Measurements from ENCODE around the gene KMT2C. TPM values are rescaled to one million over a fixed set of nuclear protein-coding genes. Genes with fewer than 3 reads are reported as not detected.

Gene KMT2C
- total RNA-seq, 2 donors from 2014 or later: 70.0 to 110 TPM

GRCh38 chr7:152107945-152108344 is 327.9 kb downstream of the KMT2C start:
- Histone ChIP-seq H3K4me1 (ENCODE audit: control insufficient read depth in 1 of 2, low read depth in 2 of 2) (no peaks in the 10 kb centered on the region), H3K36me3 (peaks cover 3% of the 10 kb centered on the region), H3K27ac (no peak overlapping the region), H3K27me3 (replicated peaks; ENCODE audit: insufficient read depth) (no peaks in the 10 kb centered on the region), H3K4me3 (no peak overlapping the region), H3K9me3 (no peaks in the 10 kb centered on the region)
- TF ChIP-seq, protein P1, sequence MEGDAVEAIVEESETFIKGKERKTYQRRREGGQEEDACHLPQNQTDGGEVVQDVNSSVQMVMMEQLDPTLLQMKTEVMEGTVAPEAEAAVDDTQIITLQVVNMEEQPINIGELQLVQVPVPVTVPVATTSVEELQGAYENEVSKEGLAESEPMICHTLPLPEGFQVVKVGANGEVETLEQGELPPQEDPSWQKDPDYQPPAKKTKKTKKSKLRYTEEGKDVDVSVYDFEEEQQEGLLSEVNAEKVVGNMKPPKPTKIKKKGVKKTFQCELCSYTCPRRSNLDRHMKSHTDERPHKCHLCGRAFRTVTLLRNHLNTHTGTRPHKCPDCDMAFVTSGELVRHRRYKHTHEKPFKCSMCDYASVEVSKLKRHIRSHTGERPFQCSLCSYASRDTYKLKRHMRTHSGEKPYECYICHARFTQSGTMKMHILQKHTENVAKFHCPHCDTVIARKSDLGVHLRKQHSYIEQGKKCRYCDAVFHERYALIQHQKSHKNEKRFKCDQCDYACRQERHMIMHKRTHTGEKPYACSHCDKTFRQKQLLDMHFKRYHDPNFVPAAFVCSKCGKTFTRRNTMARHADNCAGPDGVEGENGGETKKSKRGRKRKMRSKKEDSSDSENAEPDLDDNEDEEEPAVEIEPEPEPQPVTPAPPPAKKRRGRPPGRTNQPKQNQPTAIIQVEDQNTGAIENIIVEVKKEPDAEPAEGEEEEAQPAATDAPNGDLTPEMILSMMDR (IDR thresholded peaks at IDR 0.05): no peak
- ATAC-seq (ENCODE audit: insufficient number of reproducible peaks, low FRiP score, low read depth): no peak
- DNase-seq (ENCODE audit: low spot score): no peak

DNA sequence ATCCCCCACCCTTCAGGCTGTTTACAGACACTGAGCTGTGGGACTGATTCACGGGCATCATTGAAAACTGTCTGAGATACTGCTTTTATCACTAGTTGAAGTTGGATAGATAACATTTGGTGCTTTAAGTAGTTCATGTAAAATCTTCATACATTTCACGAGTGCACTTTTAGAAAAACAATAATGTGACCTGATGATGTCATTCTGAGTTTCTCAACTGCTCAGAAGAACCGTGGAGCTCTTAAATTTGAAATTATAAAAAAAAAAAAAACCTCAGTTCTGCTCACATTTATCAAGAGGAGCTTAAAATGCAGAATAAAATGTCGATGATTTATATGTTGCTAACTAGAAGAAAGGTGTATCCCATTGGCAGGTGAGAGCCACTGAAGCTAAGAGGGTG is 328.8 kb downstream of the KMT2C start:
- H3K27ac ChIP-seq: no peak overlapping the region
- no peaks in the 10 kb centered on the region for H3K4me1 ChIP-seq (ENCODE audit: control insufficient read depth in 1 of 2, low read depth in 2 of 2)
- H3K27me3 ChIP-seq (replicated peaks; ENCODE audit: insufficient read depth): no peaks in the 10 kb centered on the region
- no peak overlapping the region for H3K4me3 ChIP-seq
- ATAC-seq (ENCODE audit: insufficient number of reproducible peaks, low FRiP score, low read depth) (no peak), DNase-seq (ENCODE audit: low spot score) (no peak)
- H3K36me3 ChIP-seq: peaks cover 3% of the 10 kb centered on the region
- TF ChIP-seq, protein P1 (IDR thresholded peaks at IDR 0.05): no peak
- H3K9me3 ChIP-seq: no peaks in the 10 kb centered on the region

DNA sequence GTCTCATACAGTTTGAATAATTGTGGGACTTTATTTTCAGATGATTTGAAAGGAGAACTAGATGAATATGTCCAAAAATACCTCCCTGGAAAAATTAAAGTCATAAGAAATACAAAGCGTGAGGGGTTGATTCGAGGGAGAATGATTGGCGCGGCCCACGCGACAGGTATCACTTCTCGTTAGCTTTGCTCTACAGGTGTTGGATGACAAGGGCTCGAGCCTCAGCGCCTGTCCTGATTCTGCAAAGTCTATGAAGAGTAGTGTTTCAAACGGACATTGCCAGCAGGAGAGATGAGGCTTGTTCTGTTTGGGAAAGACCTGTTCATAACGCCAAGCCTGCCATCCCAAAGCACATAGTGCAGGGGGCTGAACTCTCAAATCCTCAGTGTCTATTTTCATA is 330.6 kb downstream of the KMT2C start:
- TF ChIP-seq, protein P1 (IDR thresholded peaks at IDR 0.05): no peak
- H3K36me3 ChIP-seq: peaks cover 3% of the 10 kb centered on the region
- H3K9me3 ChIP-seq: no peaks in the 10 kb centered on the region
- DNase-seq (ENCODE audit: low spot score) (no peak), ATAC-seq (ENCODE audit: insufficient number of reproducible peaks, low FRiP score, low read depth) (no peak)
- H3K4me3 ChIP-seq: no peak overlapping the region
- no peak overlapping the region for H3K27ac ChIP-seq
- H3K27me3 ChIP-seq (replicated peaks; ENCODE audit: insufficient read depth): no peaks in the 10 kb centered on the region
- no peaks in the 10 kb centered on the region for H3K4me1 ChIP-seq (ENCODE audit: control insufficient read depth in 1 of 2, low read depth in 2 of 2)

DNA sequence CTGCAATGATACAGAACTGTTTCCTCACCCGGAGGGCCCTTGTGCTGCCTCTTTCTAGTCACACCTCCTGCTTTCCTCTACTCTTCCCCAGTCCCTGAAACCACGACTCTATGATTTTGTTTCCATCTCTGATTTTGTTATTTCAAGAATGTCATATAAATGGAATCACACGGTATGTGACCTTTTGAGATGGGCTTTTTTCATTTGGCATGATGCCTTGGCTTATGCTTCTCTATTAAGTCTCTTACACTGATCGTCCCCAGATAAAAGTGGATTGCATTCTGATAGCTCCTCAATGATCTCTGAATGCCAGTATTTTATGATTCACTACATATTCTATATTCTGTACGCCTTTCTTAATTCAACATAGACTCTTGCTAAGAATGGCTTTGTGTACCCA is 332.1 kb downstream of the KMT2C start:
- no peaks in the 10 kb centered on the region for H3K9me3 ChIP-seq
- no peaks in the 10 kb centered on the region for H3K4me1 ChIP-seq (ENCODE audit: control insufficient read depth in 1 of 2, low read depth in 2 of 2)
- TF ChIP-seq, protein P1 (IDR thresholded peaks at IDR 0.05): no peak
- H3K4me3 ChIP-seq: no peak overlapping the region
- no peaks in the 10 kb centered on the region for H3K27me3 ChIP-seq (replicated peaks; ENCODE audit: insufficient read depth)
- DNase-seq (ENCODE audit: low spot score): no peak
- H3K36me3 ChIP-seq: peaks cover 3% of the 10 kb centered on the region
- ATAC-seq (ENCODE audit: insufficient number of reproducible peaks, low FRiP score, low read depth): no peak
- no peak overlapping the region for H3K27ac ChIP-seq

DNA sequence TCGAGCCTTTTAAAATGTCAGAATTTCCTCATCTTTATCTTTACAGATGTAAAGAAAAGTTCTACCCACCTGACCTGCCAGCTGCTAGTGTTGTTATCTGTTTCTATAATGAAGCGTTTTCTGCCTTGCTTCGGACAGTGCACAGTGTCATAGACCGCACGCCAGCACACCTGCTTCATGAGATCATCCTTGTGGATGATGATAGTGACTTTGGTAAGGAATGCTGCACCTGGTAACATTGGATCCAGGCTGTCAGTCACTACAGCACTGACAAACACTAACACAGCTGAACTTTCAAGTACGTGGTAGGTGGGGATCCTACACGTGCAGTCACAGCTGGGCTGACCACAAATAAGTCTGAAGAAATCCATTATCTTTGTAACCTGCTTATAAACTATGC is 332.7 kb downstream of the KMT2C start:
- H3K4me1 ChIP-seq (ENCODE audit: control insufficient read depth in 1 of 2, low read depth in 2 of 2): no peaks in the 10 kb centered on the region
- TF ChIP-seq, protein P1 (IDR thresholded peaks at IDR 0.05): no peak
- H3K4me3 ChIP-seq: no peak overlapping the region
- ATAC-seq (ENCODE audit: insufficient number of reproducible peaks, low FRiP score, low read depth) (no peak), DNase-seq (ENCODE audit: low spot score) (no peak)
- no peak overlapping the region for H3K27ac ChIP-seq
- no peaks in the 10 kb centered on the region for H3K9me3 ChIP-seq
- no peaks in the 10 kb centered on the region for H3K27me3 ChIP-seq (replicated peaks; ENCODE audit: insufficient read depth)
- peaks cover under 1% of the 10 kb centered on the region for H3K36me3 ChIP-seq
